OCI-LY3 (cell line): ENCODE results near the gene FSTL4.

Source experiments
- H2AFZ ChIP-seq: fragments of 200-600, 300-600 bp; shearing (Covaris generic); 2 replicates; pipeline ENCODE4 v1.6.0; 2014; ENCODE audit warnings: antibody characterized with exemption, low read depth, low read length
- H3K27ac ChIP-seq: fragments of 200-600, 300-600 bp; sonication (generic); 2 replicates; pipeline ENCODE4 v1.5.1; 2014; ENCODE audit warnings: mild to moderate bottlenecking, low read length, moderate library complexity, mixed read lengths
- H3K27me3 ChIP-seq: fragments of 200-600, 300-600 bp; sonication (generic); 2 replicates; pipeline ENCODE4 v1.6.1; 2014; ENCODE audit warnings: low read depth, low read length, mixed read lengths
- H3K36me3 ChIP-seq: fragments of 200-600, 300-600 bp; sonication (generic); replicated peaks from 2 replicates; pipeline ENCODE3; 2014; ENCODE audit warnings: low read depth, low read length, mixed read lengths
- H3K4me1 ChIP-seq: fragments of 300-600, 200-600 bp; sonication (generic); 2 replicates; pipeline ENCODE4 v1.6.1; 2014; ENCODE audit warnings: low read length, mixed read lengths
- H3K4me2 ChIP-seq: fragments of 200-600, 300-600 bp; sonication (generic); 2 replicates; pipeline ENCODE4 v1.6.1; 2014; ENCODE audit warnings: low read length, mixed read lengths
- H3K4me3 ChIP-seq: fragments of 300-600, 200-600 bp; sonication (generic); 2 replicates; pipeline ENCODE4 v1.5.1; 2014; ENCODE audit warnings: antibody characterized with exemption, mild to moderate bottlenecking, low read length, moderate library complexity
- H3K79me2 ChIP-seq: fragments of 300-600, 200-600 bp; shearing (Covaris generic); 2 replicates; pipeline ENCODE4 v1.6.1; 2014; ENCODE audit warnings: mild to moderate bottlenecking, low read length, mixed read lengths
- H3K9ac ChIP-seq: fragments of 300-600, 200-600 bp; shearing (Covaris generic); 2 replicates; pipeline ENCODE4 v1.6.0; 2014; ENCODE audit warnings: mild to moderate bottlenecking, low read length, moderate library complexity
- H3K9me3 ChIP-seq: fragments of 200-600, 300-600 bp; shearing (Covaris generic); 2 replicates; pipeline ENCODE4 v1.6.1; 2014; ENCODE audit warnings: low read length, mixed read lengths; ENCODE audit not compliant: insufficient read depth
- H4K20me1 ChIP-seq: fragments of 200-600, 300-600 bp; sonication (generic); 2 replicates; pipeline ENCODE4 v1.6.1; 2016; ENCODE audit warnings: low read length, mixed read lengths; ENCODE audit not compliant: insufficient read depth
- EZH2phosphoT487 ChIP-seq: fragments of 200-600 bp; shearing (Covaris generic); IDR thresholded peaks from 2 replicates; pipeline ENCODE4 v1.6.1; 2018; ENCODE audit warnings: antibody characterized with exemption, mixed run types, low read depth
- TF ChIP-seq, protein P1 (sequence below): fragments of 200-600, 300-600 bp; sonication (generic); IDR thresholded peaks from 2 replicates; pipeline ENCODE4 v1.5.1; 2014; ENCODE audit warnings: antibody characterized with exemption, low read length, low read depth

The FSTL4 gene

DNA sequence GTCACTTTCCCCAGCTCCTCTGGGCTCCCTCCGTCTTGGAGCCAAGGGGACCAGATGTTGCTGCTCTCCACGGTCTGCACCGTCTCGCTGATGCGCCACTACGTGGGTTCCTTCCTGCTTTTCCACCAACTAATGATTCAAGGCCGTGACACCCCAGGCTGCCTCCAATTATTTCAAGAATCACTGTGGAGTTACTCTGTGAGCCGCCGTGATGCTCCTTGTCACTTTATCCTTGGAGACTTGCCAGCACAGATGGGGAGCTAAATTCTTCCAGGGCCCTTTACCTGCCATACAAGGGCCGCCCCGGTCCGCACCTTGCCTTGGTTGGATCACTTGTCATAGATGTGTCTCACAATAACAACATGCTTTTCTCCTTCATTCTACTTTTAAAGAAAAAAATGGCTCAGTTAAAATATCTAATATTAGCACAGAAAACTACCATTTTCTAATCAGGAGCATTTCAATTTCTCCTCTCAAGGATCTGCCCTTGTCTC is 202.0 kb downstream of the FSTL4 start:
- H3K9me3 ChIP-seq, result no peaks in the 10 kb centered on the region
- no peaks in the 10 kb centered on the region for H3K27me3 ChIP-seq
- no peaks in the 10 kb centered on the region for H4K20me1 ChIP-seq
- no peak overlapping the region for H2AFZ ChIP-seq
- no peak overlapping the region for H3K9ac ChIP-seq
- H3K4me1 ChIP-seq, result peaks cover 8% of the 10 kb centered on the region; the same call in 1 of the 2 replicates
- no peak for TF ChIP-seq EZH2phosphoT487
- TF ChIP-seq, protein P1, sequence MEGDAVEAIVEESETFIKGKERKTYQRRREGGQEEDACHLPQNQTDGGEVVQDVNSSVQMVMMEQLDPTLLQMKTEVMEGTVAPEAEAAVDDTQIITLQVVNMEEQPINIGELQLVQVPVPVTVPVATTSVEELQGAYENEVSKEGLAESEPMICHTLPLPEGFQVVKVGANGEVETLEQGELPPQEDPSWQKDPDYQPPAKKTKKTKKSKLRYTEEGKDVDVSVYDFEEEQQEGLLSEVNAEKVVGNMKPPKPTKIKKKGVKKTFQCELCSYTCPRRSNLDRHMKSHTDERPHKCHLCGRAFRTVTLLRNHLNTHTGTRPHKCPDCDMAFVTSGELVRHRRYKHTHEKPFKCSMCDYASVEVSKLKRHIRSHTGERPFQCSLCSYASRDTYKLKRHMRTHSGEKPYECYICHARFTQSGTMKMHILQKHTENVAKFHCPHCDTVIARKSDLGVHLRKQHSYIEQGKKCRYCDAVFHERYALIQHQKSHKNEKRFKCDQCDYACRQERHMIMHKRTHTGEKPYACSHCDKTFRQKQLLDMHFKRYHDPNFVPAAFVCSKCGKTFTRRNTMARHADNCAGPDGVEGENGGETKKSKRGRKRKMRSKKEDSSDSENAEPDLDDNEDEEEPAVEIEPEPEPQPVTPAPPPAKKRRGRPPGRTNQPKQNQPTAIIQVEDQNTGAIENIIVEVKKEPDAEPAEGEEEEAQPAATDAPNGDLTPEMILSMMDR, result no peak
- no peak overlapping the region for H3K4me3 ChIP-seq
- H3K4me2 ChIP-seq, result no peak overlapping the region
- H3K79me2 ChIP-seq, result no peaks in the 10 kb centered on the region
- H3K36me3 ChIP-seq, result no peaks in the 10 kb centered on the region
- no peak overlapping the region for H3K27ac ChIP-seq

DNA sequence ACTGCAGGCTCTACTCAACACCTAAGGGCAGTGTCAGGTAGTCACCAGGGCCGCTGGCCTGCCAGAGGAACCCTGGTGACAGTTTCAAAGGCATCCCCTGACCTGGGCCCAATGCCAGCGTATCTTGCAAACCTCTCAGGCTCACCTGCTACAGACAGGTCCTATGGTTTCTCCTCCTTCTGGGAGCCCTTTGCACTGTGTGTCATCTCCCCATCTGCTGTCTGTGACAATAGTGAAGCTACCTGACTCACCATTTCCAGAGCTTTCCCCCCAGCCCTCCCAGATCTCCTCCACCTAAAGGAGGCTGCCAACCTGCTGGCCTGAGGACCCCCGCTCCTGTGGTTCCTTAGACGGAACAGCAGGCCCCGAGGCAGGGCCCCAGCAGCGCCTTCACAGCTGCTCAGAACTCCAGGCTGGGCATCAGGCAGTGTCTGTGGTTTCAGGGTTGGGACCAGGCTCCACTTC is 203.1 kb downstream of the FSTL4 start:
- no peaks in the 10 kb centered on the region for H3K9me3 ChIP-seq
- H3K9ac ChIP-seq, result no peak overlapping the region
- no peaks in the 10 kb centered on the region for H3K36me3 ChIP-seq
- H2AFZ ChIP-seq, result no peak overlapping the region
- H3K27ac ChIP-seq, result no peak overlapping the region
- no peak overlapping the region for H3K4me2 ChIP-seq
- no peaks in the 10 kb centered on the region for H3K27me3 ChIP-seq
- no peaks in the 10 kb centered on the region for H4K20me1 ChIP-seq
- H3K4me1 ChIP-seq, result peaks cover 8% of the 10 kb centered on the region; the same call in 1 of the 2 replicates
- no peak for TF ChIP-seq EZH2phosphoT487
- TF ChIP-seq, protein P1, result no peak
- no peak overlapping the region for H3K4me3 ChIP-seq
- no peaks in the 10 kb centered on the region for H3K79me2 ChIP-seq

DNA sequence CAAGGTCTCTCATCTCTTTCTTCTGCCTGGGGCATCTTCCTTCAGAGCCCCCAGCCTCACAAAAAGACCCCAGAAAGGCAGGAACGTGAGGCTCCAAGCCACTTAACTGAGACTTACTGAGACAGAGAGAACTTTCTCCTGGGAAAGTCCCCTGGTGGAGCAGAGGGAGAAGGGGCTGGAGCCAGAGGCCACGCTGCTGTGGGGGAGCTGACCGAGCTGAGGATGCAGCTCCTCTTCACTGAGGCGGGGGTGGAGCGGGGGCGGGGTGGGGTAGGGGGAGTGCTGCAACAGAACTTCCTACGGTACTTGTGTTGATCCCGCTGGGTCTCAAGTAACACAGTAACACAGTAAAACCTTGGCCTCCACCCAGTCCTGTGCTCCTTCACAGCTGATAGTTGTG is 204.0 kb downstream of the FSTL4 start:
- H3K27ac ChIP-seq, result no peak overlapping the region
- no peaks in the 10 kb centered on the region for H4K20me1 ChIP-seq
- H3K9ac ChIP-seq, result no peak overlapping the region
- H3K4me2 ChIP-seq, result no peak overlapping the region
- H3K27me3 ChIP-seq, result no peaks in the 10 kb centered on the region
- TF ChIP-seq EZH2phosphoT487, result no peak
- TF ChIP-seq, protein P1, result no peak
- no peaks in the 10 kb centered on the region for H3K36me3 ChIP-seq
- H3K4me1 ChIP-seq, result peaks cover 8% of the 10 kb centered on the region; the same call in 1 of the 2 replicates
- no peaks in the 10 kb centered on the region for H3K9me3 ChIP-seq
- no peak overlapping the region for H3K4me3 ChIP-seq
- no peak overlapping the region for H2AFZ ChIP-seq
- no peaks in the 10 kb centered on the region for H3K79me2 ChIP-seq

DNA sequence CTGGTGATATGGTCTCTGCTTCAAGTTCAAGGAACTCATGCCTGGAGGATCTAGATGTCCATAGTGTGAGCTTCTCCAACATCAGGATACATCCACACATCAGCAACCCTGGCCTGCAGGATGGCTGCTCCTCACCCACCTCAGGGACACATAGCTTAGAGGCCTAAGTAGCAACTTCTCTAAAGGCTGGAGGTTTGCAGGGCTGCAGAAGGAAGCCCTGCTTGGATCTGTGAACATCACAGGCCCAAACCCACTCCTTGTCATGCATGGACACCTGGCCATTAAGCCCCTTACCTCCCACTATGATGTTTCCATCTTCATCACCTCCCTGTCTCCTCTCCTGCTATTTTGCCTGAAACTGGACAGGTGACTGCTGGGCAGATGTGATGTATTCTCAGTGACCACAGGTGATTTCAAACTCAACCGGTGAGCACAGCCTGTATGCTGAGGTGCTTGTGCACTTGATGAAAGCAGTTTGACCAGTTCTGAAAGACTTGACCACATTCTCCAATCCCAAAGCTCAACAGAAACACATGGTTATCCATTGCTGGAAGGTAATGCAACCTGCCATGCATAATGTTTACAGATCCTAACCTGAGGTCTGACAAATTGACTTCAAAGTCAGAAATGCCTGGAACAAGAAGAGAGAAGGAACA is 205.2 kb downstream of the FSTL4 start:
- Histone ChIP-seq H3K4me2 (no peak overlapping the region), H3K27me3 (no peaks in the 10 kb centered on the region), H3K9me3 (no peaks in the 10 kb centered on the region), H3K27ac (no peak overlapping the region), H4K20me1 (no peaks in the 10 kb centered on the region), H3K4me3 (no peak overlapping the region), H3K9ac (no peak overlapping the region), H3K36me3 (no peaks in the 10 kb centered on the region), H3K79me2 (no peaks in the 10 kb centered on the region), H2AFZ (no peak overlapping the region), H3K4me1 (peaks cover 8% of the 10 kb centered on the region; the same call in 1 of the 2 replicates)
- TF ChIP-seq EZH2phosphoT487, result no peak
- TF ChIP-seq, protein P1, result no peak
